ENCODE data around the gene MAP3K3. TPM values are rescaled to one million over a fixed set of nuclear protein-coding genes. Genes with fewer than 3 reads are reported as not detected.

MAP3K3 gene
- total and polyA plus RNA-seq, 10 donors: 12.2 to 125 (median 87.9) TPM

DNA sequence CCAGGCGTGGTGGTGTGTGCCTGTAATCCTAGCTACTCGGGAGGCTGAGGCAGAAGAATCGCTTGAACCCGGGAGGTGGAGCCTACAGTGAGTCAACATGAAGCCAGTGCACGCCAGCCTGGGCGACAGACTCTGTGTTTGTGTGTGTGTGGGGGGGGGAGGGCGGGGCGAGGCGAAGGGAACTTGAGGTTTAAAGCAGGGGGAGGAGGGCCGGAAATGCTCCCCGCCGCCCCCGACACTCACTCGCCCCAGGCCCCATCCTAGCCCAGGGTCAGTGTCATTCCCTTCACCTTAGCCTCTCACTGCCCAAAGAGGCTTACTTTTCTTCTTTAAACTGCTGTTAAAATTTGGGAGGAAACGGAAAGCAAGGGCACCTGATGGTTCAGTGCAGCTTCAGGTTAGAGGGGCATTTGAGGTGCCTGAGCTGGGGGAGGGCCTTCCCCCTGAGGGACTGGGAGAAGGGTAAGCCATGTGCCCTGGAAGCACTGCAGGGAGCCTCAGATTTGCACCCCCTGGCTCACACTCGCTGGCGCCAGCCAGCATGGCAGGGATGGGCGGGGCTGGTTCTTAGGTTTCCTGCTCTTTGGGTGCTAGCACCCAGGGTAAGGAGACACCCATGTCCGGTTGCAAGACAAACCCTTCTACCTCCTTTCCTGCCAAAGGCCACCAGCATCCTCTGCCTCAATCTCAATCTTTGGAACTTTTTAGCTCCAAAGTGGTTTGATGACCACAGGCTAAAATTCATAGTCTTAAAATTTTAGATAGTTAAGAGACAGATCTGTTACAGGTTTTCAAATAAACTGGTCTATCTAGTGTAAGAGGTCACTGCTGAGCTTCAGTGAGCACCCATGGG, 79.9 kb downstream of the MAP3K3 start:
- H3K36me3 ChIP-seq: peaks cover 0 to 64% (median 16%) of the 10 kb centered on the region in 6 donors
- peak overlapping the region; percentile 21 to 99 (median 90) for H3K4me3 ChIP-seq
- peak; percentile 94 for DNase-seq
- H3K4me1 ChIP-seq: peaks cover 48 to 93% (median 79%) of the 10 kb centered on the region in 6 donors
- peak overlapping the region; percentile 93 to 100 (median 98) for H3K27ac ChIP-seq
- peak; percentile 62 to 71 (median 69) for TF ChIP-seq POLR2AphosphoS5 (IDR thresholded peaks at IDR 0.05)
- TF ChIP-seq, protein P1, sequence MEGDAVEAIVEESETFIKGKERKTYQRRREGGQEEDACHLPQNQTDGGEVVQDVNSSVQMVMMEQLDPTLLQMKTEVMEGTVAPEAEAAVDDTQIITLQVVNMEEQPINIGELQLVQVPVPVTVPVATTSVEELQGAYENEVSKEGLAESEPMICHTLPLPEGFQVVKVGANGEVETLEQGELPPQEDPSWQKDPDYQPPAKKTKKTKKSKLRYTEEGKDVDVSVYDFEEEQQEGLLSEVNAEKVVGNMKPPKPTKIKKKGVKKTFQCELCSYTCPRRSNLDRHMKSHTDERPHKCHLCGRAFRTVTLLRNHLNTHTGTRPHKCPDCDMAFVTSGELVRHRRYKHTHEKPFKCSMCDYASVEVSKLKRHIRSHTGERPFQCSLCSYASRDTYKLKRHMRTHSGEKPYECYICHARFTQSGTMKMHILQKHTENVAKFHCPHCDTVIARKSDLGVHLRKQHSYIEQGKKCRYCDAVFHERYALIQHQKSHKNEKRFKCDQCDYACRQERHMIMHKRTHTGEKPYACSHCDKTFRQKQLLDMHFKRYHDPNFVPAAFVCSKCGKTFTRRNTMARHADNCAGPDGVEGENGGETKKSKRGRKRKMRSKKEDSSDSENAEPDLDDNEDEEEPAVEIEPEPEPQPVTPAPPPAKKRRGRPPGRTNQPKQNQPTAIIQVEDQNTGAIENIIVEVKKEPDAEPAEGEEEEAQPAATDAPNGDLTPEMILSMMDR (IDR thresholded peaks at IDR 0.05 in 8 of 11, conservative IDR thresholded peaks at IDR 0.05 in 3 of 11): no peak
- TF ChIP-seq POLR2A (IDR thresholded peaks at IDR 0.05): no peak
- no peaks in the 10 kb centered on the region for H3K9me3 ChIP-seq
- WGBS, 5 donors: 19 to 41% (median 30%) methylated on average over 16 to 19 of the region's 19 CpGs
- intact Hi-C loops (cut with DNase I; ENCODE audit: low total_unique reads): no loop called here
- H3K27me3 ChIP-seq (replicated peaks in 1 of 7): no peaks in the 10 kb centered on the region

DNA sequence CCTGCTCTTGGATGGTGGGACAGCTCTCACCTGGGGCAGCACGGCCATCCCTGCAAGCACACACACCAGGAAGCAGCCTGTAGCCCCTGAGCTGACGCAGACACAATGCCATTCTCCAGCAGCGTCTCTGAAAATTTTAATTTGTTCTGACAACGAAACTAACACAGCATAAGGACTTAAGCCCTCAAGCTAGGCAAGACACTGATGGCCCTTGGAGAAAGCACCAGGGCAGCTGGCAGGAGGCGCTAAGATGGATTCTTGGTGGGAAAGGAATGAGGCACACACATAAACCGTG, 80.5 kb downstream of the MAP3K3 start:
- peak overlapping the region in 7 of 8 donors; percentile 21 to 99 (median 88) for H3K4me3 ChIP-seq
- no peak for DNase-seq
- peaks cover 42 to 93% (median 78%) of the 10 kb centered on the region in 6 donors for H3K4me1 ChIP-seq
- intact Hi-C loops (cut with DNase I; ENCODE audit: low total_unique reads): no loop called here
- H3K9me3 ChIP-seq: no peaks in the 10 kb centered on the region
- 72 to 86% (median 78%) methylated on average over 6 of the region's 6 CpGs for WGBS, 5 donors
- peaks cover 0 to 63% (median 14%) of the 10 kb centered on the region in 6 donors for H3K36me3 ChIP-seq
- TF ChIP-seq POLR2A (IDR thresholded peaks at IDR 0.05): no peak
- H3K27ac ChIP-seq: peak overlapping the region; percentile 93 to 100 (median 98)
- H3K27me3 ChIP-seq (replicated peaks in 1 of 7): no peaks in the 10 kb centered on the region

DNA sequence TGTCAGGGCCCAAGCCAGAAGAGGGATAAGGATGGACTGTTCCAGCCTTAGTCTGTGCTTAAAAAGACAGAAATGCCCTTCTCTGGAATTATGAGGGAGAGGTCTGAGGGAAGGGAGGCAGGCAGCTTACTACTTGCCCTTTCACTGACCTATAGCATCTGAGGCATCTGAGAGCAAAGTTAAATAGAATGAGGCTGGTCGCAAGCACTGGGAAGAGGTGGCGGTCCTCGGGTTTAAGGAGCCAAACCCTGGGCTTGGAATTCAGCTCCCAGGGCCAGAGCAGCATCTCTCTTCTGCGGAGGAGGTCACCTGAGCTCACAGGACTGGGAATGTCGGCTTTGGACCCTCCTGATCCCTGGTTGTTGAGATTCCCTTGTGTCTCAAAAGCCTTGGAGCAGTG, 80.8 kb downstream of the MAP3K3 start:
- peak overlapping the region; percentile 93 to 100 (median 98) for H3K27ac ChIP-seq
- no peaks in the 10 kb centered on the region for H3K27me3 ChIP-seq (replicated peaks in 1 of 7)
- 88 to 95% (median 92%) methylated on average over 5 of the region's 5 CpGs for WGBS, 5 donors
- H3K36me3 ChIP-seq: peaks cover 0 to 63% (median 14%) of the 10 kb centered on the region in 6 donors
- no peaks in the 10 kb centered on the region for H3K9me3 ChIP-seq
- TF ChIP-seq POLR2A (IDR thresholded peaks at IDR 0.05) (no peak), POLR2AphosphoS5 (IDR thresholded peaks at IDR 0.05) (no peak)
- TF ChIP-seq, protein P1 (IDR thresholded peaks at IDR 0.05 in 8 of 11, conservative IDR thresholded peaks at IDR 0.05 in 3 of 11): no peak
- H3K4me3 ChIP-seq: peak overlapping the region in 4 of 8 donors; percentile 42 to 99 (median 93)
- intact Hi-C loops (cut with DNase I; ENCODE audit: low total_unique reads): no loop called here
- DNase-seq: no peak
- peaks cover 39 to 91% (median 76%) of the 10 kb centered on the region in 6 donors for H3K4me1 ChIP-seq

DNA sequence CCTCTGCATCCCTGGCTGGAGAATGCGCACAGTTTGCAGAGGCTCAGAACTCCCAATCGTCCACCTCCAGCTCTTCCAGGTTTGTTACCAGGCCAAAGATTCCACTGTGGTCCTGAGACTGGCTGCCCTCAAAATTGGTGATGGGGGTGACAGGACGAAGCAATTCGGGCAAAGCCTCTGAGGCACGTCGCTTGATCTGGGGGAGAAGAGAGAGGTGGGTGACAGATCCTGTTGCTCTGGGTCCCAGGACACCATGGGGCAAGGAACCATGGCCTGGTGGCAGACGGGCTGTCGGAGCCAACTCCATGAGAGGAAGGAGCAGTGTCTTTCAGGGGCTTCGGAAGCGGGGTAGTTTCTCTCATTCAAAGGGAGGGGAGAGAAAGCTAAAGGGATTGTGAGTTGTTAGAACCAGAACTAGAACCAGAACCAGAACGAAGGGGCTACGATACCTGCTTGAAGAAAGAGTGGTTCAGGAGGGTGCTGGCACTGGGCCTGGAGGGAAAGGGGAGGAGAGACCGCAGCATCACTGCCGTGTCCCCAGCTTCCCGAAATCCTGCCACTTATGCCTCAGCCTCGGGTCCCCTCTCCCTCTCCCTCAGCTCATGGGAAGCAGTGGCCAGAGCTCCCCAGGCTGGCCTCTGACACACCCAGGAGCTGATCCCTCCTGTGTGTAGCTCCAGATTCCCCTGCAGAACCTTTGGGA, 81.5 kb downstream of the MAP3K3 start:
- TF ChIP-seq POLR2A (IDR thresholded peaks at IDR 0.05) (no peak), POLR2AphosphoS5 (IDR thresholded peaks at IDR 0.05) (peak in 1 of 3 donors; percentile 22)
- TF ChIP-seq, protein P1 (IDR thresholded peaks at IDR 0.05 in 8 of 11, conservative IDR thresholded peaks at IDR 0.05 in 3 of 11): no peak
- no peak for DNase-seq
- Histone ChIP-seq H3K27ac (peak overlapping the region in 6 of 8 donors; percentile 97 to 100 (median 99)), H3K9me3 (no peaks in the 10 kb centered on the region), H3K27me3 (replicated peaks in 1 of 7) (no peaks in the 10 kb centered on the region), H3K36me3 (peaks cover 0 to 63% (median 16%) of the 10 kb centered on the region in 6 donors), H3K4me1 (peaks cover 36 to 89% (median 74%) of the 10 kb centered on the region in 6 donors), H3K4me3 (no peak overlapping the region)
- intact Hi-C loops (cut with DNase I; ENCODE audit: low total_unique reads): no loop called here
- WGBS, 5 donors: 84 to 96% (median 91%) methylated on average over 16 of the region's 16 CpGs
